ENCODE data around the gene MS4A7.

MS4A7 gene

GRCh38 chr11:60348116-60348515, 30.2 kb upstream of the MS4A7 start:
- Histone ChIP-seq H3K4me3 (ENCODE audit: low read depth, low read length, poor library complexity, severe bottlenecking) (no peak overlapping the region), H3K36me3 (ENCODE audit: insufficient read depth, low read length) (no peaks in the 10 kb centered on the region), H3K79me2 (ENCODE audit: insufficient read depth, low read length) (no peaks in the 10 kb centered on the region), H3K4me2 (ENCODE audit: low read length) (no peak overlapping the region), H3F3A (ENCODE audit: insufficient read depth, low read length) (no peaks in the 10 kb centered on the region), H3K27me3 (ENCODE audit: insufficient read depth, low read length) (0 out of 2 replicates have a peak, but pooled peaks cover 7% of the 10 kb centered on the region), H4K20me1 (ENCODE audit: insufficient read depth, low read length) (no peaks in the 10 kb centered on the region), H3K4me1 (ENCODE audit: insufficient read depth, low read length, severe bottlenecking) (no peaks in the 10 kb centered on the region), H3K9me2 (ENCODE audit: low read depth, low read length) (no peaks in the 10 kb centered on the region), H3K27ac (ENCODE audit: low read depth, low read length, poor library complexity, severe bottlenecking) (no peak overlapping the region), H3K9ac (ENCODE audit: low read length) (no peak overlapping the region), H2AFZ (ENCODE audit: low read length) (no peak overlapping the region), H3K9me3 (ENCODE audit: low read length) (no peaks in the 10 kb centered on the region)
- TF ChIP-seq CTCF (IDR thresholded peaks at IDR 0.05; ENCODE audit: low read length) (peak; percentile 41), EZH2 (IDR thresholded peaks at IDR 0.05; ENCODE audit: borderline replicate concordance, low read length) (no peak)

GRCh38 chr11:60349990-60350389, 28.3 kb upstream of the MS4A7 start:
- no peaks in the 10 kb centered on the region for H4K20me1 ChIP-seq (ENCODE audit: insufficient read depth, low read length)
- H2AFZ ChIP-seq (ENCODE audit: low read length) = no peak overlapping the region
- H3K36me3 ChIP-seq (ENCODE audit: insufficient read depth, low read length) = no peaks in the 10 kb centered on the region; the same call in 1 of the 2 replicates
- H3F3A ChIP-seq (ENCODE audit: insufficient read depth, low read length) = no peaks in the 10 kb centered on the region
- H3K9me3 ChIP-seq (ENCODE audit: low read length) = peaks cover 4% of the 10 kb centered on the region
- H3K9ac ChIP-seq (ENCODE audit: low read length) = no peak overlapping the region
- TF ChIP-seq EZH2 (IDR thresholded peaks at IDR 0.05; ENCODE audit: borderline replicate concordance, low read length) (no peak), CTCF (IDR thresholded peaks at IDR 0.05; ENCODE audit: low read length) (no peak)
- H3K27me3 ChIP-seq (ENCODE audit: insufficient read depth, low read length) = 0 out of 2 replicates have a peak, but pooled peaks cover 7% of the 10 kb centered on the region
- H3K4me3 ChIP-seq (ENCODE audit: low read depth, low read length, poor library complexity, severe bottlenecking) = no peak overlapping the region
- no peak overlapping the region for H3K27ac ChIP-seq (ENCODE audit: low read depth, low read length, poor library complexity, severe bottlenecking)
- no peaks in the 10 kb centered on the region for H3K79me2 ChIP-seq (ENCODE audit: insufficient read depth, low read length)
- no peak overlapping the region for H3K4me2 ChIP-seq (ENCODE audit: low read length)
- no peaks in the 10 kb centered on the region for H3K4me1 ChIP-seq (ENCODE audit: insufficient read depth, low read length, severe bottlenecking)
- no peaks in the 10 kb centered on the region for H3K9me2 ChIP-seq (ENCODE audit: low read depth, low read length)

- no peaks in the 10 kb centered on the region for H3K27me3 ChIP-seq (ENCODE audit: insufficient read depth, low read length)
- H3K79me2 ChIP-seq (ENCODE audit: insufficient read depth, low read length) = no peaks in the 10 kb centered on the region
- H3K36me3 ChIP-seq (ENCODE audit: insufficient read depth, low read length) = no peaks in the 10 kb centered on the region; the same call in 1 of the 2 replicates
- no peak overlapping the region for H3K4me3 ChIP-seq (ENCODE audit: low read depth, low read length, poor library complexity, severe bottlenecking)
- no peak overlapping the region for H3K9ac ChIP-seq (ENCODE audit: low read length)
- H3F3A ChIP-seq (ENCODE audit: insufficient read depth, low read length) = no peaks in the 10 kb centered on the region
- H3K9me3 ChIP-seq (ENCODE audit: low read length) = peaks cover 31% of the 10 kb centered on the region
- no peaks in the 10 kb centered on the region for H4K20me1 ChIP-seq (ENCODE audit: insufficient read depth, low read length)
- peaks cover 16% of the 10 kb centered on the region for H3K4me1 ChIP-seq (ENCODE audit: insufficient read depth, low read length, severe bottlenecking)
- TF ChIP-seq CTCF (IDR thresholded peaks at IDR 0.05; ENCODE audit: low read length) (no peak), EZH2 (IDR thresholded peaks at IDR 0.05; ENCODE audit: borderline replicate concordance, low read length) (no peak)
- no peak overlapping the region for H3K27ac ChIP-seq (ENCODE audit: low read depth, low read length, poor library complexity, severe bottlenecking)
- H3K4me2 ChIP-seq (ENCODE audit: low read length) = no peak overlapping the region
- H2AFZ ChIP-seq (ENCODE audit: low read length) = no peak overlapping the region
- no peaks in the 10 kb centered on the region for H3K9me2 ChIP-seq (ENCODE audit: low read depth, low read length)
Measured at GRCh38 chr11:60357771-60358170, 20.6 kb upstream of the MS4A7 start.

Measured in OCI-LY1 (cell line).